ENCODE results near the gene WRAP73. TPM values are rescaled to one million over a fixed set of nuclear protein-coding genes. Genes with fewer than 3 reads are reported as not detected.

The WRAP73 gene
- total RNA-seq, 3 donors from 2014 or later, result 19.2 to 26.3 (median 21.0) TPM

- Histone ChIP-seq H3K4me1 (ENCODE audit: low read depth) (no peaks in the 10 kb centered on the region), H3K9me3 (no peaks in the 10 kb centered on the region), H3K36me3 (ENCODE audit: low read depth) (no peaks in the 10 kb centered on the region), H3K4me3 (no peak overlapping the region)
- DNase-seq, result no peak
- no peak for ATAC-seq
- intact Hi-C loops (cut with DNase I, micrococcal nuclease), result no loop called here
- no peak for TF ChIP-seq CTCF (IDR thresholded peaks at IDR 0.05)
Observed at GRCh38 chr1:3661631-3662030, 11.7 kb upstream of the WRAP73 start.

GRCh38 chr1:3660704-3661103 lies 10.8 kb upstream of the WRAP73 start:
- Histone ChIP-seq H3K9me3 (no peaks in the 10 kb centered on the region), H3K4me3 (no peak overlapping the region), H3K36me3 (ENCODE audit: low read depth) (no peaks in the 10 kb centered on the region), H3K4me1 (ENCODE audit: low read depth) (no peaks in the 10 kb centered on the region)
- intact Hi-C loops (cut with DNase I, micrococcal nuclease), result no loop called here
- DNase-seq, result no peak
- ATAC-seq, result no peak
- no peak for TF ChIP-seq CTCF (IDR thresholded peaks at IDR 0.05)

GRCh38 chr1:3659093-3659492 lies 9.2 kb upstream of the WRAP73 start:
- no peak for TF ChIP-seq CTCF (IDR thresholded peaks at IDR 0.05)
- H3K4me1 ChIP-seq (ENCODE audit: low read depth), result no peaks in the 10 kb centered on the region
- no peaks in the 10 kb centered on the region for H3K36me3 ChIP-seq (ENCODE audit: low read depth)
- H3K9me3 ChIP-seq, result no peaks in the 10 kb centered on the region
- DNase-seq (peak in 2 of 3 donors; percentile 11 to 21), ATAC-seq (no peak)
- intact Hi-C loops (cut with DNase I, micrococcal nuclease), result no loop called here
- no peak overlapping the region for H3K4me3 ChIP-seq

GRCh38 chr1:3658231-3658615 lies 8.3 kb upstream of the WRAP73 start:
- peak in 1 of 3 donors; percentile 10 for DNase-seq
- Histone ChIP-seq H3K36me3 (ENCODE audit: low read depth) (no peaks in the 10 kb centered on the region), H3K9me3 (no peaks in the 10 kb centered on the region), H3K4me1 (ENCODE audit: low read depth) (no peaks in the 10 kb centered on the region), H3K4me3 (no peak overlapping the region)
- no peak for ATAC-seq
- TF ChIP-seq CTCF (IDR thresholded peaks at IDR 0.05), result no peak
- intact Hi-C loops (cut with DNase I, micrococcal nuclease), result no loop called here

- Histone ChIP-seq H3K4me3 (no peak overlapping the region), H3K9me3 (no peaks in the 10 kb centered on the region), H3K4me1 (ENCODE audit: low read depth) (peaks cover 3% of the 10 kb centered on the region), H3K36me3 (ENCODE audit: low read depth) (no peaks in the 10 kb centered on the region)
- ATAC-seq (no peak), DNase-seq (peak in 1 of 3 donors; percentile 18)
- intact Hi-C loops (cut with DNase I, micrococcal nuclease), result no loop called here
- TF ChIP-seq CTCF (IDR thresholded peaks at IDR 0.05), result no peak
Observed at GRCh38 chr1:3657578-3658230, 7.8 kb upstream of the WRAP73 start.

GRCh38 chr1:3657096-3657475 lies 7.2 kb upstream of the WRAP73 start:
- no peak for ATAC-seq
- no peak for TF ChIP-seq CTCF (IDR thresholded peaks at IDR 0.05)
- Histone ChIP-seq H3K36me3 (ENCODE audit: low read depth) (no peaks in the 10 kb centered on the region), H3K4me3 (no peak overlapping the region), H3K4me1 (ENCODE audit: low read depth) (peaks cover 7% of the 10 kb centered on the region), H3K9me3 (no peaks in the 10 kb centered on the region)
- intact Hi-C loops (cut with DNase I, micrococcal nuclease), result no loop called here
- peak in 1 of 3 donors; percentile 11 for DNase-seq
